IPS-15b (cell line): ENCODE measurements around the gene KCNJ15.

Source experiments
- H3K27me3 ChIP-seq: one replicate; pipeline ENCODE4 v1.6.1; 2013; ENCODE audit warnings: low read length; ENCODE audit not compliant: control insufficient read depth, insufficient read depth
- H3K36me3 ChIP-seq: one replicate; pipeline ENCODE4 v1.6.1; 2013; ENCODE audit warnings: low read length; ENCODE audit not compliant: control insufficient read depth, insufficient read depth
- H3K4me1 ChIP-seq: one replicate; pipeline ENCODE4 v1.6.1; 2013; ENCODE audit warnings: mild to moderate bottlenecking, low read length; ENCODE audit not compliant: control insufficient read depth, insufficient read depth
- H3K4me3 ChIP-seq: one replicate; pipeline ENCODE4 v1.5.1; 2013; ENCODE audit warnings: low read depth, low read length
- H3K9ac ChIP-seq: one replicate; pipeline ENCODE4 v1.6.1; 2013; ENCODE audit warnings: low read depth, mild to moderate bottlenecking, low read length
- H3K9me3 ChIP-seq: one replicate; pipeline ENCODE4 v1.6.1; 2013; ENCODE audit warnings: mild to moderate bottlenecking, low read length; ENCODE audit not compliant: control insufficient read depth, insufficient read depth

The KCNJ15 gene

DNA sequence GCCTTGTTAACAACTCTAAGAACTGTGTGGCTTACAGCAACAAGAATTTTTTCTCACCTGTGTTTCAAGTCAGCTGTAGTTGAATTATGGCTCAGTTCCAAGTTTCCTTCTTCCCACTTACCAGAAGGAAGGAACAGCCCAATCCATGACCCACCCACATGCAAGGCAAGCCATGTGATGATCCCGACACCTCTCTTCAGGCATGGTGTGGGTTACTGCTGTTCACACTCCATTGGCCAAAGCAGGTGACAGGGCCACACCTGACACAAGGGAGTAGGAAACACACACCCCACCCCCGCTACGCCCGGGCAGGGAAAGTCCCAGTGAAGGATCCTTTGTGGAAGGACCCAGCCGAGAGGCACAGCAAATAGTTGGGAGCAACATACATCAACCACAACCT lies 36.3 kb downstream of the KCNJ15 start:
- Histone ChIP-seq H3K36me3 (no peaks in the 10 kb centered on the region), H3K4me1 (no peaks in the 10 kb centered on the region), H3K27me3 (no peaks in the 10 kb centered on the region), H3K4me3 (no peak overlapping the region), H3K9me3 (no peaks in the 10 kb centered on the region), H3K9ac (no peak overlapping the region)

DNA sequence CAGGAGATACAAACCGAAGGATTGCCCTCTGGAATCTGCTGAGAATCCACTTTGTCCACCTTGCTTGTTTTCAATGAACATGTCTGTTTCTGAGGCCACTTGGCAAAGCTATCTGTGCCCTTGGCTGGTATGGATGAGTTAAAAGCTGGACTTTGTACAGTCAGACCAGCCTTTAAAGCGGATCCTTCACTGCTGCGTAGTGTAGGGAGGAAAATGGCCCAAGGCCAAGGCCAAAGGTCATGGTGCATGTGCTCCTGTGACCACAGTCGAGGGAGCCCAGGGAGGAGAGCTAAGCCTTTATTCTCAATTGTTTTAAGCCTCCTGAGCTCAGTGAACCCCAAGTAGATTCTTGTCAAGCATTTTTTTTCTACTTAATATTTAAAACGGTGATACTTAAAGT lies 37.0 kb downstream of the KCNJ15 start:
- Histone ChIP-seq H3K4me3 (no peak overlapping the region), H3K4me1 (no peaks in the 10 kb centered on the region), H3K27me3 (no peaks in the 10 kb centered on the region)

DNA sequence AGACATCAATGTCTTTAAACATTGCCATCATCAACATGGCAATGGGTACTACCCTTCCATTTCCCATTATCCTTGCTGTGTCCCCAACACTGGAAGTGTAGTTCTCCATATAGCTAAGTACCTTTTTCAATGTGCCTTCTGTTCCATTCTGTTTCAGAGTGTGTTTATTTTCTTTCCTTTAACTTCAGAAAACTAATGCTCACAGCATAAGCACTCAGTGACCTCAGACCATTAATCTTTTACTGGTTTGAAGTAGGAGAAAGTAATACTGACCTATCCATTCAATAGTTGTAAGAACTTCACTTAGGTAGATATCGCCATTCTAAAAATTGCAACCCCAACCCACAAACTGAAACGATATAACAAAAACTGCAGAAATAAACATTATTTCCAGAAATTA lies 37.8 kb downstream of the KCNJ15 start:
- Histone ChIP-seq H3K9me3 (no peaks in the 10 kb centered on the region), H3K4me1 (no peaks in the 10 kb centered on the region), H3K27me3 (no peaks in the 10 kb centered on the region), H3K9ac (no peak overlapping the region), H3K36me3 (no peaks in the 10 kb centered on the region), H3K4me3 (no peak overlapping the region)

More for the DNA sequence above, 37.0 kb downstream of the KCNJ15 start:
- no peaks in the 10 kb centered on the region for H3K9me3 ChIP-seq
- no peak overlapping the region for H3K9ac ChIP-seq
- H3K36me3 ChIP-seq, result no peaks in the 10 kb centered on the region

DNA sequence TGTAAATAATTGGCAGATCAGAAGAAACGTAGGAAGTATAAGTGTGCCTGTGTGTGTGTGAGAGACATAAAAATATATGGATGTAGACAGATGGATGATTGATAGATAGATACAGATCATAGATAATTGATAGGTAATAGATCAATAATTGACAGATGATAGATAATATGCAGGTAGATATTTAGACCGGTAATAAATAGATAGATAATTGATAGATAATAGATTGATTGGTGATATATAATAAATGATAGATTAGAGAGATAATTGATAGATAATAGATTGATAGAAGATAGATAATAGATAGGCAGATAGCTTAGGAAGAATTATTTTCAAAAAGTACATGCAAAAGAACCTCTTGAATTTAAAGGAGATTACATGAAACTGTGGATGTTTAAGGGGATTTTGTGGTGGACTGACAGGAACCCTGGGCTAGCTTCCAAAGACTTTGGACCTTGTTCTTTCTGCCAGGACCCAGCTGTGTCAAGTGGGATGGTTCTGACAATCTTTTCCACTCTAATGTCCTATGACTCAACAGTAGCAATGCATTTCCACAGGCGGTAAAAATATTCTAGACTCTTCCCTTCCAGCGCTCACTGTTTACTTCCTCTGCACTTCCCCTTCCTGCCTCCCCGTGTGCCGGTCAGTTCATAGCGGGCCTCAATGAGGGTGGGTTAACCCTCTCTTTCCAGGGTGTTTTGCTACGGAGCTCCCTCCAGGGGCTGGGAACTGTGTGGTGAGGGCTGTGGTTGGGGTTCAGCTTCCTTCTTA lies 39.4 kb downstream of the KCNJ15 start:
- Histone ChIP-seq H3K9ac (peak overlapping the region; percentile 17), H3K27me3 (no peaks in the 10 kb centered on the region), H3K4me3 (no peak overlapping the region), H3K36me3 (no peaks in the 10 kb centered on the region), H3K4me1 (no peaks in the 10 kb centered on the region), H3K9me3 (no peaks in the 10 kb centered on the region)

DNA sequence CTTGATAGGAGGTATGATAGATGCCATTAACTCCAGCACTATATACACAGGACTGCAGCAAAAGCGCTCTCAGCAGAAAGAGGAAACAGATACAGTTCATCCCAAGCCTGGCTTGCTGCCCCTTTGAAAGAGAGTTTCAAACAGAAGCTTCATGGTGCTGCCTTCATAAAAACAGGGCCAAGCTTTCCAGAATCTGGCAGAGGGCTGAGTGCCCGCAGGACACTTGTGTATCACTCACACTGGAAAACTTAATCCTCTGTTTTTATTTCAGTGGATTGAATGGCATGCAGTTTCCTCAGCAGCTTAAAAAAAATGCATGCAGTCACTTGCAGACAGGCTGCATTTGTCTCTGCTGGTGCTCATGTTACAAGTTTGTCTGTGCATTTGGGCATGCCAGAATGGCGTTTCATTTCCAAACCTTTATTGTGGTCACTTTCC lies 40.4 kb downstream of the KCNJ15 start:
- Histone ChIP-seq H3K4me3 (no peak overlapping the region), H3K9ac (no peak overlapping the region), H3K9me3 (no peaks in the 10 kb centered on the region), H3K27me3 (no peaks in the 10 kb centered on the region), H3K36me3 (no peaks in the 10 kb centered on the region), H3K4me1 (peaks cover 3% of the 10 kb centered on the region)

DNA sequence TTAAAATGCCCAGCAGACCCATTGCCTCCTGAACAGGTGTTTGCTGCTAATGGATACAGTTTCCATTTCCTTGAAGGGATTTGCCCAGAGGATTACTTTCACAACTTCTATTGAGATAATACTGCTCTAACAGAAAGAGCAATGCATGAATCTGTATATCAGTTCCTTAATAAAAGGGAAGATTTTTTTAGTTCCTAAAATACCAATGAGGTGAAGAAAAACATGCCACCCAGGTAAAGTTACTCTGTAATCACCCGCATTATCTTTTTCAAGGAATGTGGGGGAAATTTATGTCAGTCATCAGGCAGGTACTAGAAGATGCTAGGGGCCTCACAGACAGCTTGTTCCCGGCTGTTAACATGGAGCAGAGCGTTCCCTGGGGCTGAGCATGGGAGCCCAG lies 41.1 kb downstream of the KCNJ15 start:
- H3K27me3 ChIP-seq, result no peaks in the 10 kb centered on the region
- H3K9me3 ChIP-seq, result no peaks in the 10 kb centered on the region
- no peak overlapping the region for H3K4me3 ChIP-seq
- H3K36me3 ChIP-seq, result no peaks in the 10 kb centered on the region
- no peak overlapping the region for H3K9ac ChIP-seq
- H3K4me1 ChIP-seq, result peaks cover 3% of the 10 kb centered on the region

DNA sequence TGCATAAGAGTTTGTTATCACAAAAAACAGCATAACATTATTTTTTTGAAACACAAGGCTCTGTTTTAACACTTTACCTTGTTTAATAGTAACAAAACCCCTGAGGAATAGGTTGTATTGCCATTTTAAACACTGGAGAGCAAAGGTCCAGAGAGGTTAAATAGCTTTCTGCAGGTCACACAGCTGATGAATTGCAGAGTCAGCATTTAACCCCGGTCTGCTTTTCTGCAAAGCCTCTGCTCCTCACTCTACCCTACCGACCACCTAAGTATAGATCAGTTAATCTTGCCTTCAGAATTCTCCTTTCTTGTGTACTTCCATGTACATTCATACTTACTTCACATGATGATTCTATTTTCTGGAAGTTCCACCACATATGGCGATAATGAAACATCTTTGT lies 42.0 kb downstream of the KCNJ15 start:
- Histone ChIP-seq H3K9ac (no peak overlapping the region), H3K27me3 (no peaks in the 10 kb centered on the region), H3K4me1 (peaks cover 3% of the 10 kb centered on the region), H3K4me3 (no peak overlapping the region), H3K9me3 (no peaks in the 10 kb centered on the region), H3K36me3 (no peaks in the 10 kb centered on the region)

DNA sequence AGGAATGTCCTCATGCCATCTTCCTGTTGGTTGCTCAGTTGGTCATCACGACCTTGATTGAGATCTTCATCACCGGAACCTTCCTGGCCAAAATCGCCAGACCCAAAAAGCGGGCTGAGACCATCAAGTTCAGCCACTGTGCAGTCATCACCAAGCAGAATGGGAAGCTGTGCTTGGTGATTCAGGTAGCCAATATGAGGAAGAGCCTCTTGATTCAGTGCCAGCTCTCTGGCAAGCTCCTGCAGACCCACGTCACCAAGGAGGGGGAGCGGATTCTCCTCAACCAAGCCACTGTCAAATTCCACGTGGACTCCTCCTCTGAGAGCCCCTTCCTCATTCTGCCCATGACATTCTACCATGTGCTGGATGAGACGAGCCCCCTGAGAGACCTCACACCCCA lies 42.9 kb downstream of the KCNJ15 start:
- no peaks in the 10 kb centered on the region for H3K36me3 ChIP-seq
- no peak overlapping the region for H3K4me3 ChIP-seq
- H3K4me1 ChIP-seq, result peaks cover 3% of the 10 kb centered on the region
- no peaks in the 10 kb centered on the region for H3K9me3 ChIP-seq
- H3K27me3 ChIP-seq, result no peaks in the 10 kb centered on the region
- no peak overlapping the region for H3K9ac ChIP-seq

DNA sequence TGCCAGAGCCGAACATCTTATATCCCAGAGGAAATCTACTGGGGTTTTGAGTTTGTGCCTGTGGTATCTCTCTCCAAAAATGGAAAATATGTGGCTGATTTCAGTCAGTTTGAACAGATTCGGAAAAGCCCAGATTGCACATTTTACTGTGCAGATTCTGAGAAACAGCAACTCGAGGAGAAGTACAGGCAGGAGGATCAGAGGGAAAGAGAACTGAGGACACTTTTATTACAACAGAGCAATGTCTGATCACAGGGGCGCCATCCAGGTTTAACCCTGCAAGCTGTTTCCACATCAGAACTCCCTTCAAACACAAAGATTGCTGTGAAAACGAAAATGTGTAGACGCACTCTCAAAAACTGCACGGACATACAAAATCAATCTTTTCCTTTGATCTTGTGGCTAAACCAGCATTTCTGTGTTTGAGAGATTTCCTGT lies 43.4 kb downstream of the KCNJ15 start:
- Histone ChIP-seq H3K4me1 (peaks cover 3% of the 10 kb centered on the region), H3K9me3 (no peaks in the 10 kb centered on the region), H3K27me3 (no peaks in the 10 kb centered on the region), H3K4me3 (no peak overlapping the region), H3K9ac (no peak overlapping the region), H3K36me3 (no peaks in the 10 kb centered on the region)

DNA sequence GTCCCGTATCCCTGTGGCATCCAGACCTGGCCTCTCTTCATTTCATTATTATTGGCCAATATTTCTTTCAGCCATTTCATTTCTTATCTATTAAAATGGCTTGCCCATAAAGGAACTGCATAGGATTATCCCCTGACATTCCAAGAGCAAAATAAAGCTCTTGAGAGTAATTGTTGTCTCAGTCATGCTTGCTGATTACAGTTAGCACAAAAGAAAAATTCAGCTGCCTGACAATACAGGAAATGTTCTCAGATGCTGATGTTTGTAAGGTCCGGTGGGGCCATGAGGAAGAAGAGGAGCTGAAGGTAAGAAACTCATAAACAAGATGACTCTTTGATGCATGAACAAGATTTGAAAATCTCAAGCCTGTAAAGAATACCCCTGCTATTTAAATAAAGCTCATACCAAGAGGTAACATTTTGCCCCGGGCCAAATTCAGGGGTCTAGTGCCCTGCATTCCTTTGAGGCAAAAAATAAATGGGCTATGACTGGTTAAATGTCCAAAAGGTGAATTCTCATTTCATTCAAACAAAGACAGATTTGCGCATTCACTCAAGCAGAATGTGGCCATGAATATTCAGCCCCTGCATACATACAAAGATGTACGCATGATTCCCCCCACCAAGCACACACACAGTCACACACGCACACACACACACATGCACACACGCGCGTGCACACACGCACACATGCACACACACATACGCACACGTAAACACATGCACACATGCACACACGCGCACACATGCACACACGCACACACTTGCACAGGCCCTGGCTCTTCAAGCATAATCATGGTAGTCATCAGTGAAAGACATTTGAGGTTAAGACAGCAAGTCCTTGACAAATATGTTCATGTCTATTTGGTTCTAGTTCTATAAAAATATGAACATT lies 44.8 kb downstream of the KCNJ15 start:
- Histone ChIP-seq H3K4me3 (no peak overlapping the region), H3K9me3 (no peaks in the 10 kb centered on the region), H3K36me3 (no peaks in the 10 kb centered on the region), H3K9ac (no peak overlapping the region), H3K27me3 (no peaks in the 10 kb centered on the region), H3K4me1 (peaks cover 3% of the 10 kb centered on the region)

DNA sequence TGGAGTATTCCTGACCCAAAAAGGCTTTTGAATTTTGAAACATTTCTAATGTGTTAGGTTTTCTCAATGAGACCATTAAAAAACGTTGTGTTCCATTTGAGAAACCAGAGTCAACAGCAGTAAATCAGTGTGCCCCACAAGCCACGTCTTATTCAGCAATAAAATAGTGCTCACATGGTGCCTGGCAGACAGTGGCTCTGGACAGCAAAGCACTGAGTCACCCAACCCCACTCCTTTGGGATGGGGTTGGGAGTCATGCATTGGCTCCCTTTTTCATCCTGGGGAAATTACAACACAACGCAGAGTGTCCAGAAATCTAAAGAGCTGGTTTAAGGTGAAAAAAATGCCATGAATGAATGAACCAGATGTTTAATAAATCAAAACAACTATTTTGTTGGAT lies 46.5 kb downstream of the KCNJ15 start:
- Histone ChIP-seq H3K9ac (no peak overlapping the region), H3K9me3 (no peaks in the 10 kb centered on the region), H3K4me3 (no peak overlapping the region), H3K36me3 (no peaks in the 10 kb centered on the region), H3K4me1 (peaks cover 3% of the 10 kb centered on the region), H3K27me3 (no peaks in the 10 kb centered on the region)
